ENCODE results near the gene CASKIN1.

CASKIN1 gene

DNA sequence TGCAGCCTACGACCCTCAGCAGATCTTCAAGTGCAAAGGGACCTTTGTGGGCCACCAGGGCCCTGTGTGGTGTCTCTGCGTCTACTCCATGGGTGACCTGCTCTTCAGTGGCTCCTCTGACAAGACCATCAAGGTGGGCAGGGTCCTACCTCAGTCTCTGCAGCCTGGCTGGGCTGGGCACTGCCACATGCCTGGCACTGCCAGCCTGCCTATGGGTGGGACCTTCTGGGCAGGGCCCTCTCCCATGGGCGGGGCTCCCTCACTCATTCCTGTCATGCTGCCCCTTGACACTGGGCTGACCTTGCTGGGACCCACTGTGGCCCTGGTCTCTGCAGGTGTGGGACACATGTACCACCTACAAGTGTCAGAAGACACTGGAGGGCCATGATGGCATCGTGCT lies 22.5 kb downstream of the CASKIN1 start:
- no peak for DNase-seq

DNA sequence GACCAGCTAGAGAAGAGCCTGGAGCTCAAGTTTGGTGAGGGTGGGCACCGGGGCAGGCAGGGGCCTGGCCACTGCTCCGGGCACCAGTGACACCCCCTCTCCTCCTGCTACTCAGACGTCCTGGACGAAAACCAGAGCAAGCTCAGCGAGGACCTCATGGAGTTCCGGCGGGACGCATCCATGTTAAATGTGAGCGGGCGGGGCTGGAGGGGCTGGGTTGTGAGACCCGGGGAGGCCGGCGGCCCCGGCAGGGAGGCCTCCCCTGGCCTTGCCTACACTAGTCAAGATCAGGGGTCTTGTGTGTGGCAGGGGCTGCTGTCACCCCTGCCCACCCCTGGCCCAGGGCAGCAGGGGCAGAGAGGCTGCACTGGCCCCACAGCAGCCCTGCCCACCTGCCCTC lies 23.0 kb downstream of the CASKIN1 start:
- DNase-seq = no peak

DNA sequence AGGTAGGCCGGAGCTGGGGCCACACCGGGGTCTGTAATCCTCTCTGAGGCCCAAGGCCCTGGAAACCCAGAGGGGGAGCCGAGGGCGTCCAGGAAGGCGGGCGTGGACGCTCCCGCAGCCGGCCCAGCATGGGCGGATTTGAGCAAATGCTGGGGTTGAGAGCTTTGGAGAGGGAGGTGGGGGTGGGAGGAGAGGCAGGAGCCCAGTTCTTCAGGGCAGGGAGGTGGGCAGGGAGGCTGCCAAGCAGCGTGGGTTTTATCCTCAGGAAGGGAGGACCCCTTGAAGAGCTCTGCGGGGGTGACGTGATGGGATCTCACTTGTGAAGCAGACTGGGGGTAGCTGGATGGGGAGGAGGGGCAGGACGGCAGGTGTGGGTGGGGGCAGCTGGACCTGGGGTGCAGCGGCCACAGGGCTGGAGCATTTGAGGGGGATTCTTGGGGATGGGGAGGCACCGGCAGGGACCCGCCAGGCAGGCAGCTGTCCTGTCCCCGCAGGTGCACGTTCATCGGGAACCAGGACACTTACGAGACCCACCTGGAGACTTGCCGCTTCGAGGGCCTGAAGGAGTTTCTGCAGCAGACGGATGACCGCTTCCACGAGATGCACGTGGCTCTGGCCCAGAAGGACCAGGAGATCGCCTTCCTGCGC lies 23.6 kb downstream of the CASKIN1 start:
- no peak for DNase-seq

DNA sequence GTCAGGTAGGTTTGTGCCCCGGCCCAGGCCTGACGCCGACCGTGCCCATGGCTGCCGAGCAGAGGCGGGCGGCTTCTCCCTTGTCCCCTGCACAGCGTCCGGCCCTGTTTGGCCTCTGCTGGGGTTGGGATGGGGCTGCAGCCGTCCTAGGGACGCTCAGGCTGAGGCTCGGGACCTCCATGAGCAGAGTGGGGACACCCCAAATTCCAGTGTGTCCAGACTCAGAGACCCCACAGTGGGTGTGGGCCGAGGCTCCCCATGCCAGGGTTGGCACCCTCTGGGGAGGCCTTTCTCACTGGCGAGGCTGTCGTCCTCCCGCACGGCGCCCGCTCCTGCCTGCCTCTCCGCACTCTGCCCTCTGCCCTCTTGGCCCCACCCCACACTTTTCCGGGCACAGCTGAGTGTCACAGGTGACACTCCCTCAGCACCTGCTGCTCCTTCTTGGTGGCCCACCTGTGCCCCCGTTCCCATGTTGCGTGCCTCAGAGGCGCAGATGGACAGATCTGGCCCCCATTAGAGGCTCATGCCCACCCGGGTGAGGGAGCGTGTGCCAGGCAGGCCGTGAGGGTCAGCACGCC lies 24.7 kb downstream of the CASKIN1 start:
- no peak for DNase-seq

DNA sequence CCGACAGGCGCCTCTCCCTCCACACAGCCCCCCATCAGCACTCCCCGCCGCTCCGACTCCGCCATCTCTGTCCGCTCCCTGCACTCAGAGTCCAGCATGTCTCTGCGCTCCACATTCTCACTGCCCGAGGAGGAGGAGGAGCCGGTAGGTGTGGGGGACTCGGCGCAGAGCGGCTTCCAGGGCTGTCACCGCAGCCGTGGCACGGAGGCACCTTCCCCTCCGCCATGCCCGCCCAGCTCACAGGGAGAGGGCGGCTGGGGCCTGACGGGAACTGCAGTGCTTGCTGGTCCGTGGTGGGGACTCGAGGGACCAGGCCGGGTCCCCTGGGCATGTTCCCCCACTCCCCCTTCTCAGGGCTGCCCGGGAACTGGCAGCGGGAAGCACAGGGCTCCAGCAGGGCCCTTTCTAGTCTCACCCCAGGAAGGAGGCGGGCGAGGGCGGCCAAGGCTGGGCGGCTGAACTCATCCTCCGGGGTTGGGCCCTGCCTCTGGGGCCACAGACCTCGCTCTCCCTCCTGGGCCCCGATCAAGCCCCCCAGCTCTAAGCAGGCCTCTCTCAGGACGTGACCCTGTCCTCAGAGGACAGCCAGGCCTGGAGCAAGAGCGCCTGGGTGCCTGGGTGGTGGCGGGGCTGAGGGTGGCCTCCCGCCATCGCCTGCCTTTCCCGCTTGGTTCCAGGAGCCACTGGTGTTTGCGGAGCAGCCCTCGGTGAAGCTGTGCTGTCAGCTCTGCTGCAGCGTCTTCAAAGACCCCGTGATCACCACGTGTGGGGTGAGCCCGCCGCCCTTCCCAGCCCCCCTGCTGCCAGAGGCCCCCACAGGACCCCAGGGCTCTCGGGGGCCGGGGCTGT lies 25.6 kb downstream of the CASKIN1 start:
- DNase-seq = no peak

DNA sequence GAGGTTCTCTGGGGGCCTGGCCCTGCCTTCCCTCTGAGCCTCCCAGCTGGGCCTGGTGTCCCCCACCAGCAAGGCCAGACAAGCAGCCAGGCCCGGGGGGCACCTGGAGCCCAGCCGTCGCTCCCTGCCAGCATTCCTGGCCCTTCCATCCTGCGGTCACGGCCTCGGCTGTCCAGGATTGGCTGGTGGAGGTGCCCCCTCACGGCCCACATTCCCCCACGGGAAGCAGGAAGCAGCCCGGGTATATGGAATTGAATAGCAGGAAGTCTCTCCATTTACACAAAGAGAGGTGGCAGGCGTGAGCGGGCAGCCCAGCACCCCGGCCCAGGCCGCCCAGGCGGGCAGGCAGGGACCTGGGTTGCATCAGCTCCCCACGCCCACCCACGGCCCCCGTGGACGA lies 26.3 kb downstream of the CASKIN1 start:
- no peak for DNase-seq

DNA sequence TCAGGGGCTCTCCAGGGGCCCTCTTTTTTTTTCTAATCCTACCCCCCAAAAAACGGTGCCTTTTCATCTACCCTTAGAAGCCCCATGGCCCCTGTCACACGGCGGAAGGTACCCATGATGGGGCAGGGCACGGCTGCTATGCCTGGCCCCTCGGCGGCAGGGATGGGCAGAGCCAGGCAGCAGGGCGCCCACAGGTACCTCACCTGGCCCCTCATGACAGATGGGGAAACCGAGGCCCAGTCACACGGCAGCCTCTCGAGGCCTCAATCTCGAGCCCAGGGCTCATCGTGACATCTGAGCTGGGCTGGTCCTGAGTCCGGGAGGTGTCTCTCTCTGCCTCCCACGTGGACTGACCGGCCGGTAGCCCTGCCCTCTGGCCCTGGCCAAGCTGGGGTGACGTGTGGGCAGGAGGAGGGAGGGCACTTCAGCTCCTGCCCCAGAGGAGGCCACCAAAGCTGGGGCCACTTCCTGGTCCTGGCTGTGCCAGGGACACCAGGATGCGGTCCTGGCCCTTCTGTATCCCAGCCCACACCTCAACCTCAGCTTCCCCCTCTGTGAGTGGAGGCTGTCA lies 29.3 kb downstream of the CASKIN1 start:
- DNase-seq = no peak

DNA sequence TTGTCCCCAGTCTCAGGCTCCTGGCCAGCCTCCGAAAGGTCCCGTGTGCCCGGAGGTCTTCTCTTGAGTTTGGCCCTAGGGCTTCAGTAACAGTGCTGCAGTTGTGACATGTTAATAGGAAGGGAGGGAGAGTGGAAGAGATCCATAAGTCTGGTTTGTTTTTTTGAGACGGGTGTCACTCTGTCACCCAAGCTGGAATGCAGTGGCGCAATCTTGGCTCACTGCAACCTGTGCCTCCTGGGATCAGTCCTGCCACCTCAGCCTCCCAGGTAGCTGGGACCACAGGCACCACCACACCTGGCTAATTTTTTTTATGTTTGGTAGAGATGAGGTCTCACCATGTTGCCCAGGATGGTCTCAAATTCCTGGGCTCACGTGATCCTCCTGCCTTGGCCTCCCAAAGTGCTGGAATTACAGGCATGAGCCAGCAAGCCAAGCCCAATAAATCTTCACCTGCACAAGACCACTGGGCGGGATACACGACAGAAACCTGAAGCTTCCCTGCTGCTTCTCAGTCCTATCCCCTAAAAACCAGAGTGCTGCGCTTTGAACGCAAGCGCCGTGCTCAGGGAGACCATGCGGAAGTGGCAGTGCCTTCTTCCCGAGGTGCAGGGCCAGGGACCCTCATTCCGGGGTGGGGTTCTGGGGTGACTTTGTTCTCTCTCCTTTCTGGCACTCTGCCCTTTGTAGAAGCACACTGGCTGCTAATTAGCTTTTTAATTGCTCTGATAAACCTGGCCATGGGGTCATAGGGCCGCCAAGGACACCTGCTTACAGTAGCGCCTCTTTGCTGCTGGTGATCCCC lies 29.9 kb downstream of the CASKIN1 start:
- no peak for DNase-seq

DNA sequence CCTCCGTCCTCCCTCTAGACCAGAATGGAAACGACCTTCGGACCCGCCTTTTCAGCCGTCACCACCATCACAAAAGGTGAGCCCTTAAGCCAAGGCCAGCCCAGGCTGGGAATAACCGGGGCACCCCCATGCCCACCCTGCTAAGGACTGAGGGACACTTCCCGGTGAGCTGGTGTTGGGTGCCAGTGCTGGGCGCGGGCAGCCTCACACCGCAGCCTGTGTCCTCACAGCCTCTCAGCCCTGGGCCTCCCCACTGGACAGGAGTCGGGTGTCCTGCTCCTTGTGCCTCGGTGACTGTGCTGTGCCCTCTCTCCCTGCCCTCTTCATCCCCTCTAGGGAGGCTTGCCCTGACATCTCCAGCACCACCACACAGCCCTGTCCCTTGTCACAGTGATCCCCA lies 30.5 kb downstream of the CASKIN1 start:
- DNase-seq = no peak

DNA sequence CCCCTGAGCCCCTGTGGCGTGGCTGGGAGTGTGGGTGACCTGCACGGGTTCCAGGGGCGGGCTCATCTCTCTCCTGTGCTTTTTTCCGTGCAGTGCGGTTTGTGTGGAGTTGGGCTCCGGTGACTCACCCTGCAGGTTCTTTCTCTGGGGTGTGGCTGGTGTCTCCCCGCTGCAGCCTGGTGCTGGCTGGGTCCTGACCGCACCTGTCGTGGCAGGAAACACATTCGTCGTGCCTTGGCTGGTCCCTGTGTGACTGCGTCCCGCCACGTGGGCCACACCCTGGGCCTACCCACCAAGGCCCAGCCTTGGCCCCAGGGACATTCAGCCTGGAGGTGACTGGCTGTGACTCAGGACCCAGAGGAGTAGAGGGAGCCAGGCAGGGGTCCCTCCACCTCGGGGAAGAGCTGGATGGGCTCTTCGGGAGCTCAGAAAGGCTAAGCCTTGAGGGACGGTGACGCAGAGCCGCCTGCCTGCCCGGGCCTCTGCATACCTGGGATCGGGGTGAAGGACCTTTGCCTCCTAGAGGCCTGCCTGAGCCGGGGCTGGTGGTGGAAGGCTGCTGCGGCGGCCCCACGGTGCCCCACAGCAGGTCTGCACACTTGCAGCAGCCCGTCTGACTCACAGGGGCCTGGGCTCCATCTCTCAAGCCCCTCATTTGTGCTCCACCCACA lies 33.1 kb downstream of the CASKIN1 start:
- no peak for DNase-seq

DNA sequence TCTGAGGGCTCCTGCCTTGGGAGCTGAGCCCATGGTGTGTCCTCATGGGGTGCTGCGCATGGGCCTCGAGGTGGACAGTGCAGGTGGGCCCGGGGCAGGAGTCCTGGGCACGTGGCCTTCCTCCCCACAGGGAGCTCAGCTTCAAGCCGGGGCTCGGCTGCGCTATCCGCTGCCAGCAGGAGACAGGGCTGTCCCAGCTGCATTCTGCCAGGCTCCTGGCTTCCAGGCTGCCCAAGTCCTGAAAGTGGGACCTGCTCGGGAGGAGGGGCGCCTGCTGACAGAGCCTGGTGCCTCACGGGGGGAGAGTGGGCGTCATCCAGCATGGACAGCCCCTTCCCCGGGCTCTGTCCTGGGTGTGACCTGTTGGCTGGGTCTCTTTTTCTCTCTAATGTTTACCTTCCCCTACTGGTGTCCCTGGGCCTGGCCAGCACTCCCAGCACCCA lies 33.7 kb downstream of the CASKIN1 start:
- DNase-seq = no peak

DNA sequence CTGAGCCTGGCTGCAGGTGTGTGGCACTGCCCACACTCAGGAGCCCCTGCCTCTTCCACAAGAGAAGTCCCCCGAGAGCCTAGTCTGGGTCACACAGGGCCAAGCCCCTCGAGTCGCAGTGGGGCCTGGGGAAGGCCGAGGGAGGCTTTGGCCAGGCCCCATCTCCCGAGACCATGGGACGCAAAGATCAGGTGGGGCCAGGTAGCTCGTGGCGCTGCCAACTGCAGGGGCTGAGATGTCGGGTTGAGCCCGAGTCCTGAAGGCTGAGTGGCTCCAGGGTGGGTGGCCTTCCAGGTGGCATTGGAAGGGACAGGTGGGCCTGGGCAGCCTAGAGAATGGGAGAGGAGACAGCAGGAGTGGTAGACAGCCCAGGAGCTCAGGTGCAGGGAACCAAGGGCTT lies 34.5 kb downstream of the CASKIN1 start:
- DNase-seq = no peak

DNA sequence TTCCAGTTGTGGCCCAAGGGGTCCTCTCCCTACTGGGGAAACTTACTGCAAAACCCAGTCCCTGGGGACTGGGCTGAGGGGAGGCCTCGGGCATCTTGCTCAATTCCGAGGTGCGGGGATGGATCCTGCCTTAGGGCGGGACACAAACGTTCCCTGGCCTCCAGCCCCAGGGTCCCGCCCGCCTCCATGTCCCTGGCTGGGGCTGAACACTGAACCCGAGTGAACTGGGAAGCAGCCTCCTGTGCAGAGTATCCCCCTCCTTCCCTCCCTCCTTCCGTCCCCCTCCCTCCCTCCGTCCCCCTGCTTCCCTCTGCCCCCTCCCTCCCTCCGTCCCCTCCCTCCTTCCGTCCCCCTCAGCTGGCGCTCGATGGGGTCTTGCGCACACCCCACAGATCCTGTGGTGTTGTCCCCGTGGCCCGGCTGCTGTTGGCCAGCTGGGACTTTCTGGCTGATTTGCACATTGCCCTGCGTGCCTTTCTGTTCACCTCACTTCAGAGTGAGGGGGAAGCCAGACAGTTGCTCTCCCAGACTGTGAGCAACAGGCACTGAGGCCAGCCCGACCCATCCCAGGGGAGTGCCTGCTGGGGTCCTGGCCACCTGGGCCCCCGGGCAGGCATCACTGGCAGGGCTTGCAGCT lies 35.4 kb downstream of the CASKIN1 start:
- DNase-seq = no peak

DNA sequence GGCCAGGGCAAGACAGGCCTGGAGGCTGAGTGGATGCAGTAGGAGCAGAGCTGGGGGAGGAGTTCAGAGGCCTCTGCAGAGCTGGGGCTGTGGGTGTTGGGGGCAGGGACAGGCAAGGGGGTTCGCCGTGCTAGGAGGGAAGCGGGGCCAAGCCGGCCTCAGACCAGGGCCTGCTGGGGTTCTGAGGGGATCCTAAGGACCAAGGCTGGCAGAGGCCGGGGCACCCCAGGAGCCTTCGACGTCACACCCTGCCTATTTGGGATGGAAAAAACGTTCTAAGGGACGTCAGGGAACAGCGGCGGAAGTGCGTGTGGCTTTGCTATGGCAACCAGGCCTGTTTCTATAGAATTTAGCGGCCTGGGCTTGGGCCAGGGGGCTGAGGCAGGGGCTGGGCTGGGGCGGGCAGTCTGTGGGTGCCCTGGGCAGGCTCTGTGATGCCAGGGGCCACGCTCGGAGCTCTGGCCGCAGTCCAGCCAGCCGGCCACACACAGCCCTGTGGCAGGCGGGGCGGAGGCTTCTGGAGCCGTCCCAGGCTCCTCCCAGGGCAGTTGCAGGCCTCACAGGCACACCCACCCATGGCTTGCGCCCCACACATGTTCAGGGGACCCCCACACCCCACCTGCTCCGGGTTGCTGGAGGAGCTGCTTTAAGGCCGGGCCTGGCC lies 37.1 kb downstream of the CASKIN1 start:
- DNase-seq = no peak

DNA sequence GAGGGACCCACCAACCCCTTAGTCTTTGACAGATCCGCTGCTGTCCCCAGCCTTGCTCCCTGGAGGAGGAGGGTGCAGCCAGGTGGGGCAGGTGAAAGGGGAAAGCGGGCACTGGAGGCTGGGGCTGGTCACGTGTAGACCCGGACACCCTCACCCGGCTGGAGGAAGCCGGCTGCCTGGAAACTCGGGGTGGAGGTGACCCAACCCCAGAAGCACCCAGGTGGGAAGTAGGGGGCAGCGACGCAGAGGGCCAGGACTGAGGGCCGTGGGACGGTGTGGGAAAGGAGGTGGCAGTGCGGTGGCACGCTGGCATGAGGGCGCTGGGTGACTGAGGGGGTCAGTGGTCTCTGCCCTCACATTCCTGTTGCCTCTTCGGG lies 38.2 kb downstream of the CASKIN1 start:
- DNase-seq = no peak

DNA sequence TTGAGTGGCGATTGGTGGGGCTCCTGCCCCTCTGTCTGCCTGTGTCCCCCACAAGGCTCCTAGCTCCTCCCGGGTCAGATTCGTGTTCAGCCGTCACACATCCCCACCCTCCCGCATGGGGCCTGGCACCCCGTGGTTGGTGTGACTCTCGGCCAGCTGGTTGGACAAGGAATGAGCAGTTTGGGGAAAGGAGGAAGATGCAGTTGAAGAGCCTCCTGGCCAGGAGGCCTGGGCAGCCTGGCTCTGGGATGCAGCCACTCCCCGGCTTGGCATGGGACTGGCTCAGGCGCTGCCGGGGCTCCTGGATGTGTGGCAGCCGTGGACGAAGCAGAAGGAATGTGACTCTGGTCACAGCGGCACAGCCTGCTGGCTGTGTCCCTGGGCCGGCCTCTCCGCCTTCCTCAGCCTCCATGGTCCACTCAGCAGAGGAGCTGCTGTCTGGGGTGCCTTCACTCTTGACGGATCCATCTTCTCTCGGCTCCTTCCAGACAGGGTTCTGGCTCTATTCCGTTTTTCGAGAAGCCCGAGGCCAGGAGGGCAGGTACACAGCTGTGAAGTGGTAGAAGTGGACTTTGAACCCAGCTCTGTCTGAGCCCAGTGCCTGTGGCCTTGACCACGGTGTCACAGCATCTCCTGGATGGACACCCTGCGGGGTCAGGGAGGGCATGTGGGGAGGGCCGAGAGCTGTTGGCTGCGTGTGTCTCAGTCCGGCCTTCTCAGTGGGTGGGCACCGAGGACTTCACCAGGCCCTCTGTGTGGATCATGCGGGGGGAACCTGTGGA lies 38.7 kb downstream of the CASKIN1 start:
- DNase-seq = no peak

DNA sequence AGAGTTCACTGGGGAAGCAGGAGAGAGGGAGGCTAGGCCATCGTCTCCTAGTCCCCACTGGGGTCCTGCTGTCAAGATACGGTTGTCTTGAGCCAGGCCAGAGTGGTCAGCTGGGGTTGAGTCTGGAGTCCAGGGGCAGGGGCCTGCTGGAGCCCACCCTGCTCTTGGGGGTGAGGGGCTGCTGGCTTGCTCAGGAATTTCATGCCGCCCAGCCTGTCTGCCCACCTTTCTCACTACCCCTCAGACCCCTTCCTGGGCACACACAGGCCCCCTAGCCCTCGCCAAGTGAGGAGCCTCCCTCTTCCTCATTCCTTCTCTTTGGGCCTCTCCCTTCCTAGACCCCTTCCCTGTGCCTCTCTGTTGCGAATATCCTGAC lies 39.6 kb downstream of the CASKIN1 start:
- DNase-seq = no peak

DNA sequence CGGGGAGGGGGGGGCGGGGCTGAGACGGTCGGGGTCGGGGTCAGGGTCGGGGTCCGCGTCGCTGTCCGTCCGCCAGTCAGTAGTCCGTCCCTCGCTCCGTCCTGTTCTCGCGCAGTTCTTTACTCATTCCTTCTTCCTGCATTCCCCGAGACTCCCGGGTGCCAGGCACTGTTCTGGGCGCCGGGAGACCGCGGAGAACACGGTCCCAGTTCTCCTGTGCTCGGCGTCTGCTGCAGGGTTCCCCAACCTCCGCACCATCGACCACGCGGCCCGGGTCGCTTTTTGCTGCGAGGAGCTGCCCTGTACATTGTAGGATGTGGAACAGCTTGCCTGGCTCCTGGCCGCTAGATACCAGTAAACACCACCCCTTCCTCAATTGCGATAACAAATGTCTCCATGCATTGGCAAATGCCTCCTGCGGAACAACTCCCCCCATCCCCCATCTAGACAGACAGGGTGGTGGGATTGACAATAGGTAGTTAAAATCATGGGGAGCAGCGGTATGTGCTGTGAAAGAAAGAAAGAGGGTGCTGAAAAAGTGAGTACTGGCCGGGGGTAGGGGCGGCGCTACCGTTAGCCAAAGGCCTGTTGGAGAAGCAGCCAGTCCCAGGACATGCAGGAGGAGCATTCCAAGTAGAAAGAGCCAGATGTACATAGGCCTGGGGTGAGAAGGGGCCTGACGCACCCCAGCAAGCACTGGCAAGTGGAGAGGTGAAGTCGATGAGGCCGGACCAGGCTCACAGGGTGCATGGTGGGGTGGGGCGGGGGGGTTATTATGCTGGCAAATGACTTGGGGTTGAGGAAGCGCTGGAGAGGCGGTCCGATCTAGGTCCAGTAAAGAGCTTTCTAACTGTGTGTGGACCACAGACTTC lies 40.2 kb downstream of the CASKIN1 start:
- DNase-seq = no peak

Data from CD4-positive, alpha-beta T cell treated with Interferon gamma for 1 hour (primary cell).